HG03097 (cell line): ENCODE measurements around the gene SMIM44.

Source experiments
- ATAC-seq: cut with Tn5 transposase; IDR thresholded peaks from one replicate; pipeline ENCODE4 v1.9.1; 2021; ENCODE audit not compliant: unreplicated experiment, low FRiP score

SMIM44 gene

GRCh38 chr19:3478409-3479176, 4.6 kb downstream of the SMIM44 start:
- no peak for ATAC-seq

DNA sequence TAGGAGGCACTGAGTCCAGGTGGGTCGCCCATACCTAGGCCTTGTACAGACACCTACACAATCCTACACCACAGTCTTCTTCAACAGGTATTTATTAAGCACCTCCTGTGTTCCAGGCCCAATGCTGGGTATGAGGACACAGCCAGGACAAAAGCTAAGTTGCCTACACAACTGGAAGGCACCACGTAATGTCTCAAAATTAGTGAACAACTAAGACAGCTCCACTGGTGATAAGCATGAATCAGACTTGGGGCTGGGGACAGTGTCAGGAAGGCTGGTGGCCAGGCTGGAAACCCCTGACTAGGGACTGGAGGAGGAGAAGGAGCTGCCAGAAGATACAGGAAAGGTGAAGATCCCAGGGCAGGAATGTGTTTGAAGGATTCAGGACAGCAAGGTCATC, 5.3 kb downstream of the SMIM44 start:
- ATAC-seq, result no peak

- no peak for ATAC-seq
Observed at GRCh38 chr19:3477506-3477905, 5.7 kb downstream of the SMIM44 start.

GRCh38 chr19:3476830-3477229, 6.4 kb downstream of the SMIM44 start:
- ATAC-seq, result no peak

DNA sequence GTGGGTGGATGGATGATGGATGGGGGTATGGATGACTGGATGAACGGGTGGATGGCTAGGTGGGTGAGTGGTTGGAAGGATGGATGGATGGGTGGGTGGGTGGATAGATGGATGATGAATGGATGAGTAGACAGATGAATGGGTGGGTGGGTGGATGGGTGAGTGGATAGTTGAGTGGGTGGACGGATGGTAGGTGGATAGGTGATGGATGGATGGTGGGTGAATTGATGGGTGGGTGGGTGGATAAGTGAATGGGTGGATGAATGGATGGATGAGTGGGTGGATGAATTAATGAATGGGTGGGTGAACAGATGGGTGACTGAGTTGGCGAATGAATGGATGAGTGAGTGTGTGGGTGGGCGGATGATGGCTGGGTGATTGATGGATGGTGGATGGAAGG, 7.8 kb downstream of the SMIM44 start:
- no peak for ATAC-seq

DNA sequence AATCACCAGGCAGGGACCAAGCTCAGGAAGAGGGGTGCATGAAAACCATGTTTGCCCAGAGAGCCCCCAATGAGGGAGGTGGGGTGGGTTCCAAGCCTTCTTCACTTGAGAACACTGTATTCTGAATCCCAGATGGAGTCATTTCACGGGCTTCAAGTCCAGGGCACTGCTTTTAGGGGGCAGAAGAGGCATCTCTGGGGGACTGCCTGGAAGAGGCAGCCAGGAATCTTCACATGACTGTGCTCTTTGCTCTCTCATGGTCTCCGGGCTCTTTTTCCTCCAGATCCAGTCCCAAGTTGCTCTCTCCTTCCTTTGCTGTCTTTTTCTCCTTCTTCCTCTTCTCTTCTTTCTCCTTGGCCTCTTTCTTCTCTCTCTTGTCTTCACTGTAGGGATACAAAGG, 8.6 kb downstream of the SMIM44 start:
- ATAC-seq, result no peak

DNA sequence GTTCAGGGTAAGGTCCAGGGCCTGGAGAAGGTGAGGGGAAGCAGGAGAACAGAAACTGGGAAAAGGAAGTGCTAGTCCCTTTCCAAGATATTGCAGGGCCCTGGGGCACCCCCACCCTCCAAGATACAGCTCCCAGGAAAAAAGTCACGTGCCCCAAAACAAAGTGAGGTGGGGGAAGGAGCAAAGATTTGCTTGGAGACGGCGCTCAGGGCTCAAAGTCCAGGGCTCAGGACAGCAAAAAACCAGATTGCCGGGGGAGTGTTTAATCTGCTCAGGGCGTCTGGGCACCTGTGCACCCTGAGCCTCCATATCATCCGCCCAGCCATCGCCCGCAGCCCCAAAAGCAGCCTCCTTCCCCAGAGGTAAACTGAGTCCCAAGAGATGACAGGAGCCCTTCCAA, 9.2 kb downstream of the SMIM44 start:
- no peak for ATAC-seq

- no peak for ATAC-seq
Observed at GRCh38 chr19:3471954-3472655, 11.1 kb downstream of the SMIM44 start.

GRCh38 chr19:3470500-3471128, 12.6 kb downstream of the SMIM44 start:
- no peak for ATAC-seq

GRCh38 chr19:3469638-3470499, 13.4 kb downstream of the SMIM44 start:
- ATAC-seq, result no peak

GRCh38 chr19:3468211-3468610, 15.0 kb downstream of the SMIM44 start:
- ATAC-seq, result no peak

- ATAC-seq, result no peak
Observed at GRCh38 chr19:3467437-3468198, 15.6 kb downstream of the SMIM44 start.

DNA sequence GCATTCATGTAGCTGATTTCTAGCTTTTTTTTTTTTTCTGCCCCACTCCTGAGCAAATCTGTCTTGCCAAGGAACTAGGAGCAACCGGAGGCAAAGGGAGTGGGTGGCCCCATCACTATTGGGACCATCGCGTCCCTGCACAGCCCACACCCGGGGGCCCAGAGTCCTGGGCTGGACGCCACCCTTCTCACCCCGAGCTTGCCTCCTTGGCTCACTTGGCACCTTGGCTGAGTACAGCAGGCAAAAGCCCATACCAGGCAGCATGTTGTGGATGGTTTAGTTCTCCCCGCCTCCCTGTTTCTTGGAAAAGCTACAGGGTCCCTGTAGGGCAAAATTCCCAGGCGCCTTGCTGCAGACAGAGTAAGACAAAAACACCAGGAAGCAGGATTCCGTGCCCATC, 16.6 kb downstream of the SMIM44 start:
- ATAC-seq, result no peak

- no peak for ATAC-seq
Observed at GRCh38 chr19:3465552-3465951, 17.7 kb downstream of the SMIM44 start.

DNA sequence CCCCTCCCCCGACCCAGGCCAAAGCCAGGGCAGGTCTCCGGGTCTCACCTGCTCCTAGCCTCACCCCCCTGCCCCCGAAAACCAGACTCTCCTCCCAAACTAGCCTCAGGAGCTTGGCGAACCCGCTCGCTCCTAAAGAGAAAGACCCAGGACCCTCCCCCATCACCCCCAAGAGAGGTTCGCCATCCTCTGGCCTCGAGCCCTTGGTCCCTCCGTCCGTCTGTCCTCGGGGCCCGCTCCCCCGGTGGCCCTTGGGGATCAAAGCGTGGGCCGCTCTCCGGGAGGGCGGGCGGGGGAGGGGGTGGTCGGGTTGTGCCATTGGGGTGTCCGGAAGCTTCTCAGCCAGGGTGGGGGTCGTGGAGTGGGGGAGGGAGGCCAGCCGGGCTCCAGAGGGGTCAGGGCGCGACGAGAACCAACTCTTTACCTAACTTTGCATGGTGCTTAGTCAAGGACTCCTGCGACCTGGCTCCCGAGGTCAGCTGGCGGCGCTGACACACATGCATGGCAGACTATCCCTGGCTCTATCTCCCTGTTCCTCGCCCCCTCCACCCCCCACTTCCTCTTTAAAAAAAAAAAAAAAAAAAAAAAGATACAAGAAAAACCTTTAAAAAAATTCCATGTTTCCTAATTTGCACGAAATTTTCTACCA, 18.5 kb downstream of the SMIM44 start:
- no peak for ATAC-seq

GRCh38 chr19:3463714-3464586, 19.3 kb downstream of the SMIM44 start:
- ATAC-seq, result no peak

- ATAC-seq, result no peak
Observed at GRCh38 chr19:3462991-3463713, 20.1 kb downstream of the SMIM44 start.

GRCh38 chr19:3459965-3460582, 23.2 kb downstream of the SMIM44 start:
- no peak for ATAC-seq
